Fibroblast of peridontal ligament (primary cell): Measurements from ENCODE around the gene ATP8B2.
"Not testable (repeated sequence)": the region's sequence is repeated elsewhere in the genome, so short reads cannot be mapped to it uniquely, and the experiment has no call there.

Experiments
- DNase-seq: peaks from one replicate; pipeline ENCODE4 v3.0.0-alpha.2; 2010; ENCODE audit errors: extremely low read depth

The ATP8B2 gene

GRCh38 chr1:154323493-154323892 lies 1.8 kb upstream of the ATP8B2 start:
- no peak for DNase-seq

GRCh38 chr1:154324241-154324640 lies 1.1 kb upstream of the ATP8B2 start:
- no peak for DNase-seq

- DNase-seq = peak; percentile 92
Measured at GRCh38 chr1:154325583-154326545, 539 bp downstream of the ATP8B2 start.

GRCh38 chr1:154326546-154327465 lies 1.5 kb downstream of the ATP8B2 start:
- DNase-seq = peak; percentile 93

DNA sequence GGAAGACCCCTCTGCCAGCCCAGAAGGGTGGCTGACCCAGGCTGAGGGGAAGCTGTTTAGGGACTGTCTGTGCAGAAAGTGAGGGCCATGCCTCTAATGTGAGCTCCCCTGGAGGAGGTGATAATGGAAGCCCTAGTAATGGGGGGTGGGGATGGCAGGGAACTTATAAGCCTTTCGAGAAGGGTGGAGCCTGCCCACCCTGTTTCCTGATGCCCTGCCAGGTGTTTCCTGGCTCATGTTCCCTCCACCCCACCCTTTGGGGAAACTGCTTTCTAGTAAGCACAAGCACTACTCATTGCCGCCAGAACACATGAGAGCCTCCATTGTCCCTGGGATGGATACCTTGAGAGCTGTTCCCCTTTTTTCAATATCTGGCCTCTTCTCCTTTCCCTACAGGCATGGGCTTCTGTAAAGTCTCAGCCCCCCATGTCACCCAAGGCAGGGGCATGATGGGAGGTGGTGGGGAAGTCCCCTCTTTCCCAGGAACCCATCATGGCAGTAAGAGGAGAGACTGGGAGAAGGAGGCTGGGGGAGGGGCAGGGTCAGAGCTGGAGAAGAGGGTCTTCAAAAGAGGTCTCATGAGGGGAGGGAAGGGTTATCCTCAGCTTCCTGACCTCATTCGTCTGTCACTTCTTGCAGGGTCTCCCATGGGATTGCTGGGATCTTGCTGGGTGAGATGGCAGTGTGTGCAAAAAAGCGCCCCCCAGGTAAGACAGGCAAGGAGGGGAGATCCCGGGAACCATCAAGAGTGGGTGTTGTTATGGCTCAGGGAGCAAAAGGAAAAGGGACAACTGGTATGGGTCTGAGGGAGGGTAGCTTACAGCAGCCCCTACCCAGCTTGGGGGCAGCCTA lies 2.4 kb downstream of the ATP8B2 start:
- no peak for DNase-seq

GRCh38 chr1:154328318-154329151 lies 3.2 kb downstream of the ATP8B2 start:
- DNase-seq = peak; percentile 49

GRCh38 chr1:154329152-154329521 lies 3.8 kb downstream of the ATP8B2 start:
- DNase-seq = peak; percentile 35

DNA sequence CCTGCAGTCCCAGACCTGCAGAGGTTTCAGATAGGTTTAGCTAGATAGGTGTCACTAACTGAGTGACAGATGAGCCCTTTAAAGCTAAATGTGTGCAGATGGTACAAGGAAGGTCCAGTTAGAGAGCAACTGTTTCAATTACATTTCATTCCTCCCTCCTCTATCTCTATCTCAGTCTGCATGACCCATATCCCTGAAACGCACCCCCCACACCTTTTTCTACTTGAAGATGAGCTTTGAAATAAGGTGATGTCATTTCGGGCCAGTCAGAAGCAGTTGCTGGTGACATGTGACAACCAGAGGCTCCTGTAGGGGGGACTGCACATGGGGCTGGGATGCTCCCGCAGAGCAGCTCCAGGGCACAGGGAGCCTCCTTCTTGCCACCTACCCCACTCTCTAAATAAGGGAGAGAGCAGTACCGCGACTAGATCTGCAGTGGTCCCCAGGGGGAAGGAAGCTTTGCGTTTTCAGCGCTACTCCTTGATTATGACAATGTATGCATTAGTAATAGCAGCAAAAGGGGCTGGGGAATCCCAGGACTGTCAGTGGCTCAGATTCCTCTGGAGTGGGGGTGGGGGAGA lies 4.3 kb downstream of the ATP8B2 start:
- DNase-seq = no peak

- no peak for DNase-seq
Measured at GRCh38 chr1:154330669-154331068, 5.3 kb downstream of the ATP8B2 start.

- DNase-seq = peak; percentile 69
Measured at GRCh38 chr1:154334079-154335024, 9.0 kb downstream of the ATP8B2 start.

DNA sequence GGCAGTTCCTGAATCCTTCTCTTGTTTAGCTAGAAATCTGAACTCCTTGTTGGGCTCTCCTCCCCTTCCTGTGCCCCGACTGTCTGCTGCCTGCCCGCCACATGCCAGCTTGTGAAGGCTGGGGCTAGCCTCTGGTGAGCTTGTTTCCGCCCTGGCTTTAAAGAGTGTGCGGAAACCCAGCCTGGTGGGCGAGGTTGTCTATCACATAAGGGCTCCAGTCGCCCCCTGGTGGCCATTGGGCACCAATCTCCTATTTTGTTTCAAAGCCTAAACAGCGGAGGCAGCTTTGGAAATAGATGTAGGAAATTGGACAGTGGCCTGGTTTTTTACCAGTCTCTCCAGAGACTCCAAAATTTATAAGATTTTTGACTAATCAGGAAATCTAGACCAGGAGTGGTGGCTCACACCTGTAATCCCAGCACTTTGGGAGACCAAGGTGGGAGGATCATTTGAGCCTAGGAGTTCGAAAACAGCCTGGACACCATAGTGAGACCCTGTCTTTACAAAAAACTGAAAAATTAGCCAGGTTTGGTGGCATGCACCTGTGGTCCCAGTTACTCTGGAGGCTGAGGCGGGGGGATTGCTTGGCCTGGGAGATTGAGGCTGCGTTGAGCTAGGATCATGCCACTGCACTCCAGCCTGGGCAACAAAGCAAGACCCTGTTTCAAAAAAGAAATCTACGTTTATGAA lies 9.8 kb downstream of the ATP8B2 start:
- DNase-seq = peak; percentile 90

- DNase-seq = no peak
Measured at GRCh38 chr1:154337253-154337894, 12.0 kb downstream of the ATP8B2 start.

- no peak for DNase-seq
Measured at GRCh38 chr1:154338875-154339274, 13.6 kb downstream of the ATP8B2 start.

DNA sequence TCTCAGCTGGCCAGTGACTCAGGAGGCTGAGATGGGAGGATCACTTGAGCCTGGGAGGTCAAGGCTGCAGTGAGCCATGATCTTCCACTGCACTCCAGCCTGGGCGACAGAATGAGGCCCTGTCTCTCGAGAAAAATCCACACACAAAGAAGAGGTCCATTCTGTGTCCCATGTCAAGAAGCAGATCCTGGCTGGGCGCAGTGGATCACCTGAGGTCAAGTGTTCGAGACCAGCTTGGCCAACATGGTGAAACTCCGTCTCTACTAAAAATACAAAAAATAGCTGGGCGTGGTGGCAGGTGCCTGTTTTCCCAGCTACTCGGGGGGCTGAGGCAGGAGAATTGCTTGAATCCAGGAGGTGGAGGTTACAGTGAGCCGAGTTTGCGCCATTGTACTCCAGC lies 16.0 kb downstream of the ATP8B2 start:
- not testable (repeated sequence) for DNase-seq

- DNase-seq = no peak
Measured at GRCh38 chr1:154342132-154342531, 16.8 kb downstream of the ATP8B2 start.

DNA sequence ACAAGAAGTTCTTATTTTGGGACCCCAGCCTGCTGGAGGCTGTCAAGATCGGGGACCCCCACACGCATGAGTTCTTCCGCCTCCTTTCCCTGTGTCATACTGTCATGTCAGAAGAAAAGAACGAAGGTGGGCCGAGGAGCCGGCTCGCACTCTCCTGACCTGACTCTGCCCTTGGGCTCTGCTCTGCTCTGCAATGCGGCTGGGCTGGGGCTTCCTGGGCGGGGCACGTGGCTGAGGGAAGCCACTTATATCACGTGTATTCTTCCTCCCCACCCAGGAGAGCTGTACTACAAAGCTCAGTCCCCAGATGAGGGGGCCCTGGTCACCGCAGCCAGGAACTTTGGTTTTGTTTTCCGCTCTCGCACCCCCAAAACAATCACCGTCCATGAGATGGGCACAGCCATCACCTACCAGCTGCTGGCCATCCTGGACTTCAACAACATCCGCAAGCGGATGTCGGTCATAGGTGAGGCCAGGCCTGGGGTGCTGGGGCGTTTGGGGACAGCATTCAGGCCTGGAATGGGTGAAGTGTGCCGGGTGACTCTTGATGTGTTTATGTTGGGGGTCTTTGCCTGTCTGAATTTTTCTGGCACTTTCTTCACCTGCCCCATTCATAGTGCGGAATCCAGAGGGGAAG lies 17.6 kb downstream of the ATP8B2 start:
- DNase-seq = no peak
